Measurements from ENCODE around the gene RASD1.

GRCh38 chr17:17516941-17517720 lies 20.9 kb upstream of the RASD1 start:
- TF ChIP-seq EZH2 (IDR thresholded peaks at IDR 0.05; ENCODE audit: insufficient read depth, poor library complexity, severe bottlenecking) (no peak), EZH2phosphoT487 (IDR thresholded peaks at IDR 0.05; ENCODE audit: insufficient read depth, low read depth) (no peak)
